Naive thymus-derived CD4-positive, alpha-beta T cell (primary cell): ENCODE measurements around the gene LYST. TPM values are rescaled to one million over a fixed set of nuclear protein-coding genes. Genes with fewer than 3 reads are reported as not detected.

Experiments used
- ATAC-seq: fragments of 150-1000 bp; cut with Tn5 transposase; 2 replicates; pipeline ENCODE4 v1.10.0; 2021; ENCODE audit warnings: mild to moderate bottlenecking, moderate library complexity
- CTCF ChIA-PET: fragments of 350-600 bp; sonication (Branson Sonifier 250); formaldehyde crosslinking; loops from one replicate; lab custom pipeline; 2021; ENCODE audit warnings: antibody characterized with exemption; lab: Charles Lee
- POLR2A ChIA-PET: fragments of 350-600 bp; sonication (Branson Sonifier 250); formaldehyde crosslinking; loops from one replicate; lab custom pipeline; 2021; ENCODE audit warnings: antibody characterized with exemption, inconsistent platforms; lab: Charles Lee
- DNase-seq, 9 donors: peaks; one replicate each; pipeline versions ENCODE4 v3.0.0 to v3.0.0-alpha.2; 2020 to 2022; ENCODE audit warnings: mixed read lengths in 1 of 9
- H3K27ac ChIP-seq: one replicate; pipeline ENCODE4 v1.7.0; 2013; ENCODE audit warnings: mild to moderate bottlenecking, low read depth, low read length, moderate library complexity
- H3K27me3 ChIP-seq, 2 donors: one replicate each; pipeline ENCODE4 v1.7.0; 2013; ENCODE audit warnings: low read length in 2 of 2, mild to moderate bottlenecking in 2 of 2, moderate library complexity in 2 of 2; ENCODE audit not compliant: control insufficient read depth in 2 of 2, insufficient read depth in 2 of 2
- H3K36me3 ChIP-seq, 3 experiments: 1 replicate in 2 of 3; 2 replicates in 1 of 3; pipeline ENCODE4 v1.7.0; 2013; ENCODE audit warnings: low read length in 3 of 3, mild to moderate bottlenecking in 3 of 3, moderate library complexity in 1 of 3; ENCODE audit not compliant: insufficient read depth in 3 of 3, control insufficient read depth in 2 of 3
- H3K4me1 ChIP-seq, 2 donors: one replicate each; pipeline ENCODE4 v1.7.0; 2013; ENCODE audit warnings: low read length in 2 of 2, mild to moderate bottlenecking in 2 of 2, moderate library complexity in 1 of 2; ENCODE audit not compliant: control insufficient read depth in 2 of 2, insufficient read depth in 2 of 2
- H3K4me3 ChIP-seq: 2 replicates; pipeline ENCODE4 v1.7.0; 2013; ENCODE audit warnings: mild to moderate bottlenecking, low read length
- H3K9me3 ChIP-seq, 3 experiments: 1 replicate in 2 of 3; 2 replicates in 1 of 3; pipeline ENCODE4 v1.7.0; 2013; ENCODE audit warnings: low read length in 3 of 3; ENCODE audit not compliant: control insufficient read depth in 2 of 3
- H3K27ac Mint-ChIP-seq, 9 donors: one replicate each; pipeline ENCODE4 v1.8.0; 2020 to 2022; ENCODE audit warnings: mixed read lengths in 9 of 9, mild to moderate bottlenecking in 8 of 9, moderate library complexity in 5 of 9, inconsistent platforms in 2 of 9
- H3K27me3 Mint-ChIP-seq, 5 donors: one replicate each; pipeline ENCODE4 v1.8.0; 2021 to 2022; ENCODE audit warnings: mixed read lengths in 5 of 5, mild to moderate bottlenecking in 1 of 5
- H3K36me3 Mint-ChIP-seq, 5 donors: one replicate each; pipeline ENCODE4 v1.8.0; 2020 to 2022; ENCODE audit warnings: mixed read lengths in 5 of 5, mild to moderate bottlenecking in 3 of 5, inconsistent platforms in 1 of 5
- H3K4me1 Mint-ChIP-seq, 7 donors: one replicate each; pipeline ENCODE4 v1.8.0; 2020 to 2022; ENCODE audit warnings: mixed read lengths in 7 of 7, mild to moderate bottlenecking in 3 of 7, inconsistent platforms in 1 of 7
- H3K4me3 Mint-ChIP-seq, 10 donors: one replicate each; pipeline ENCODE4 v1.8.0; 2020 to 2022; ENCODE audit warnings: mild to moderate bottlenecking in 10 of 10, mixed read lengths in 10 of 10, moderate library complexity in 6 of 10, inconsistent platforms in 2 of 10
- H3K9me3 Mint-ChIP-seq, 11 donors: one replicate each; pipeline ENCODE4 v1.8.0; 2020 to 2022; ENCODE audit warnings: mixed read lengths in 11 of 11, mild to moderate bottlenecking in 4 of 11, inconsistent platforms in 1 of 11, moderate library complexity in 1 of 11
- intact Hi-C, 2 donors: fragments of 100-400 bp; cut with micrococcal nuclease; formaldehyde crosslinking; loops; one replicate each; pipeline ENCODE4 v1.15.1; 2023
- polyA plus RNA-seq, 2 donors: library from polyadenylated mRNA; unstranded; fragments of 300-500 nt; fragmentation: Illumina TruSeq; gene quantifications; one replicate each; pipeline ENCODE4 v1.2.3, GENCODE V29; 2021
- total RNA-seq, 6 experiments: library from RNA in 5 of 6; stranded (reverse) in 5 of 6; gene quantifications; 1 replicate in 5 of 6; 2 replicates in 1 of 6; pipeline ENCODE4 v1.2.3 and lab custom pipeline; 2021 to 2026

Gene LYST
- total and polyA plus RNA-seq, 7 experiments from 2014 or later: 5.7 to 98.1 (median 27.8) TPM

DNA sequence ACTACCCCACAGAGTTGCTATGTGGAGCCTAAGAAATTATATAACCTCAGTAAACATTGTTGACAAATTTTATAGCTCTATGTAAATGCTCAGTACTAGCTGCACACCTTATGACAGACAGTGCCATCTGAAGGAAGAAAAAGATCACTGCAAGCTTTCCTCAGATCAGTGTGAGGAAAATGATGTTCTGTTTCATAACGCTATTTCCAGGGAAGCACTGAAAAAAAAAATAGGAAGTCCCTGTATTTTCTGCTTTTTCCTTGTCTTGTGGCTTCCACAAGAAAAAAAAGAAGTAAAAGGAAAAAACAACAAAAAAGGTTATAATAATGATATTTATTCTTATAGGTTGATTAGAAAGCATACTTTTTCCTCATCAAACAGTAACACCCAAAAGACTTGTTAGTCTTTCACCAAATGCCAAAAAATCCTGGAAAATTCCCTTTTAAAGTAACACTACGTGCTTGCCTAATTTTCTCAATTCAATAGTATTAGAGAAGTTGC, 23.2 kb downstream of the LYST start:
- Mint-ChIP-seq H3K4me1 (peaks cover 35 to 75% (median 58%) of the 10 kb centered on the region in 7 donors), H3K36me3 (peaks cover 4 to 22% (median 5%) of the 10 kb centered on the region in 5 donors), H3K4me3 (no peak overlapping the region), H3K9me3 (peaks cover 0 to 14% (median 5%) of the 10 kb centered on the region in 11 donors), H3K27ac (peak overlapping the region in 1 of 9 donors; percentile 33), H3K27me3 (no peaks in the 10 kb centered on the region)
- Histone ChIP-seq H3K36me3 (no peaks in the 10 kb centered on the region), H3K27ac (no peak overlapping the region), H3K9me3 (no peaks in the 10 kb centered on the region), H3K4me3 (no peak overlapping the region), H3K27me3 (no peaks in the 10 kb centered on the region), H3K4me1 (peaks cover 11 to 20% of the 10 kb centered on the region in 2 donors)
- intact Hi-C loops: loop anchor here (1.0 kb wide), 1 partner anchor 330 kb away; no protein-coding TSS in a partner anchor
- ChIA-PET CTCF (interaction anchor here (1.1 to 1.6 kb wide), 4 partner anchors 10 to 128 kb away, joined by 3 to 8 read pairs (median 6); no protein-coding TSS in a partner anchor), POLR2A (interaction anchor here (0.7 to 1.5 kb wide), 2 partner anchors 22 to 34 kb away, joined by 3 to 6 read pairs; partner anchors contain the start of gene LYST)
- peak; percentile 89 for ATAC-seq
- peak in 3 of 9 donors; percentile 16 to 28 (median 28) for DNase-seq

DNA sequence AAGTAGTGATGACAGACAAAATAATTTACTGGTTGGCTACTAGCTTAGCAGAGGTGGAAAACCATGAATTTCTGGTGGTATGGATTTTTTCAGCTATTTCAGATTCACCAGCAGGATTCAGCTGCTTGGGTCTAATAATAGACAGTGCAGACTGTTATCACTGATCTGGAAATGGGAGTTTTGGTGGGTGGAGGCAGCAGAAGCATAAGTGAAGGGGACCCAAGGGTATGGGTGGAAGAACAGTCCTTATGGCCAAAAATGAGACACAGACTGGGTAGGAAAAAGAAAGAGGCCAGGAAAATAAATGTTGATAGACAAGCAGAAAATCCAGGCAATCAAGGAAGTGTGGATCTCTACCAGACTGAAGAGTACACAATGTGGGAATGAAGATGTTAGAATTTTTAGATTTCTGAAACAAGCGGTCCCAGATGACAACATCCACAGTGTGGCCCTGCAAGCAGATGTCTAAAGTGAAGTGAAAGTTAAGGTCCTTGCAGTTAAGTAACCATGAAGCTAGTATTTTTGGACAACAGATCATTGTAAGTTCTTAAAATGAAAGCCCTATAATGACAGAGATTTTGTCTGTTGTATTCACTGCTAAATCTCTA, 24.7 kb downstream of the LYST start:
- Mint-ChIP-seq H3K27me3 (no peaks in the 10 kb centered on the region), H3K9me3 (peaks cover 0 to 10% (median 3%) of the 10 kb centered on the region in 11 donors), H3K36me3 (peaks cover 4 to 19% (median 5%) of the 10 kb centered on the region in 5 donors), H3K4me1 (peaks cover 21 to 61% (median 44%) of the 10 kb centered on the region in 7 donors), H3K4me3 (no peak overlapping the region), H3K27ac (peak overlapping the region in 1 of 9 donors; percentile 5)
- H3K36me3 ChIP-seq: no peaks in the 10 kb centered on the region
- intact Hi-C loops: no loop called here
- no peaks in the 10 kb centered on the region for H3K9me3 ChIP-seq
- ATAC-seq (no peak), DNase-seq (no peak)
- H3K4me1 ChIP-seq: peaks cover 5 to 20% of the 10 kb centered on the region in 2 donors
- H3K27me3 ChIP-seq: no peaks in the 10 kb centered on the region
- no peak overlapping the region for H3K27ac ChIP-seq
- ChIA-PET POLR2A (interaction anchor here (1.1 to 1.5 kb wide), 2 partner anchors 15 to 24 kb away, joined by 3 to 6 read pairs; partner anchors contain the start of gene LYST), CTCF (interaction anchor here (0.5 to 1.6 kb wide), 3 partner anchors 8 to 328 kb away, joined by 3 to 6 read pairs (median 5); no protein-coding TSS in a partner anchor)
- H3K4me3 ChIP-seq: no peak overlapping the region

DNA sequence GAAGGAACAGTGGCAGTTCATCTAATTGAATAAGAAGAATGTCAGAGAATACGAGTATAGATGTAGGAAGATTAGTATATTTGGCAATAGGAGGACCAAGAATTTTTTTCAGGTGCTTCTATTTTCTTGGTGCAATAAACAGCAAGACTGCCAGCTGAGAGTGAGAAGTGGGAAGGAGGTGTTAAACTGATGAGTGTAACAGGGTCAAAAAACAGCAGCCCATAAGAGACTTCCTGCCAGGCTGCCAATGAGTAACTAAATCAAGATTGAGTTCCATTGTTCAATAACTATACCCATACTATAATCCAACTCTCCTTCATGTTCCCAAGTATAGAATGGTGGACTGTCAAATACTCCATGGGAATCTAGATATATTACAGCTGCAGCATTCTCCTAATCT, 28.7 kb downstream of the LYST start:
- Histone ChIP-seq H3K4me1 (peaks cover 0 to 13% of the 10 kb centered on the region in 2 donors), H3K36me3 (no peaks in the 10 kb centered on the region), H3K27me3 (no peaks in the 10 kb centered on the region), H3K27ac (no peak overlapping the region), H3K4me3 (no peak overlapping the region), H3K9me3 (no peaks in the 10 kb centered on the region)
- POLR2A ChIA-PET: no interaction called here
- H3K27ac Mint-ChIP-seq: peak overlapping the region in 1 of 9 donors; percentile 7
- H3K36me3 Mint-ChIP-seq: peaks cover 0 to 7% (median 0%) of the 10 kb centered on the region in 5 donors
- CTCF ChIA-PET: interaction anchor here (0.7 kb wide), 1 partner anchor 26 kb away, joined by 5 read pairs; no protein-coding TSS in a partner anchor
- peaks cover 8 to 44% (median 21%) of the 10 kb centered on the region in 7 donors for H3K4me1 Mint-ChIP-seq
- intact Hi-C loops: no loop called here
- H3K9me3 Mint-ChIP-seq: no peaks in the 10 kb centered on the region
- ATAC-seq (peak; percentile 54), DNase-seq (no peak)
- no peaks in the 10 kb centered on the region for H3K27me3 Mint-ChIP-seq
- no peak overlapping the region for H3K4me3 Mint-ChIP-seq

DNA sequence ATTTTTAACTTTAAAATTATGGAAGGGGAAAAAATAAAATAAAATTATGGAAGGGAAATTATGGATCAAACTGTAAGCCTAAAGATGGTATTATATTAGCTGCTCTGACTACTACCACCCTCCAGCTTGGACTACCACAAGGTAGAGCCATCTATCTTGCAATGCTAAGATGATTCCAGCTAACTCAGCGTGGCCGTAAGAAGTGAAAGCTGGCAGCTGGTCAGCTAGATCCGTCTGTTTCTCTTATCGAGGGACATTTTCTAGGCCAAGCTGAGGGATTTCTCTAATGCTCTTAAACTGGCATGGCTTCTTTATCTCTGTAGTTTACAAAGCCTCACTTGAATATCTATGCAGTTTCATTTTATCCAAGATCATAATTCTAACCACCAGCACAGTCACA, 31.5 kb downstream of the LYST start:
- ATAC-seq (no peak), DNase-seq (no peak)
- Histone ChIP-seq H3K36me3 (peaks cover 0 to 4% (median 0%) of the 10 kb centered on the region in 3 experiments), H3K27ac (no peak overlapping the region), H3K9me3 (no peaks in the 10 kb centered on the region), H3K27me3 (no peaks in the 10 kb centered on the region), H3K4me1 (peaks cover 0 to 13% of the 10 kb centered on the region in 2 donors), H3K4me3 (no peak overlapping the region)
- H3K27me3 Mint-ChIP-seq: no peaks in the 10 kb centered on the region
- no peaks in the 10 kb centered on the region for H3K9me3 Mint-ChIP-seq
- no peak overlapping the region for H3K27ac Mint-ChIP-seq
- intact Hi-C loops: no loop called here
- peaks cover 5 to 18% (median 6%) of the 10 kb centered on the region in 7 donors for H3K4me1 Mint-ChIP-seq
- peaks cover 0 to 9% (median 6%) of the 10 kb centered on the region in 5 donors for H3K36me3 Mint-ChIP-seq
- ChIA-PET POLR2A (interaction anchor here (0.6 kb wide), 1 partner anchor 112 kb away, joined by 3 read pairs; no protein-coding TSS in a partner anchor), CTCF (no interaction called here)
- H3K4me3 Mint-ChIP-seq: no peak overlapping the region

DNA sequence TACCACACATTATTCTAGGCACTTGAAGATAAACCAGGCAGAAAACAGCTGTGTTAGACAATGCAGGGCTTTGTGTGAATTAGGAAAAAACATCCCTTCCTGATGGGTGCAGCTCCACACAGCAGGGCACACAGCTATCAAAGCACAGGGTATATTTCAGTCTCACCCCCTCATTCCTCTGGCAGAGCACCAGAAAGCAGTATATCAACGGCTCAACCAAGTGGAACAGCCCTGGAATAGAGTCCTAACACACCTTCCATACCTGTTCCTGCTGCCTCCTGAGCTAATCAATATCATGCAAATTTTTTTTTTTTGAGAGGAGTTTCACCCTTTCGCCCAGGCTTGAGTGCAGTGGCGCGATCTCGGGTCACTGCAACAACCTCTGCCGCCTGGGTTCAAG, 32.1 kb downstream of the LYST start:
- H3K27ac Mint-ChIP-seq: peak overlapping the region in 1 of 9 donors; percentile 30
- no peak overlapping the region for H3K4me3 Mint-ChIP-seq
- no peak overlapping the region for H3K4me3 ChIP-seq
- H3K4me1 ChIP-seq: peaks cover 0 to 13% of the 10 kb centered on the region in 2 donors
- no peaks in the 10 kb centered on the region for H3K9me3 ChIP-seq
- H3K36me3 ChIP-seq: peaks cover 0 to 4% (median 0%) of the 10 kb centered on the region in 3 experiments
- no peaks in the 10 kb centered on the region for H3K27me3 Mint-ChIP-seq
- ATAC-seq: no peak
- ChIA-PET POLR2A (no interaction called here), CTCF (interaction anchor here (1.6 kb wide), 1 partner anchor 8 kb away, joined by 6 read pairs; no protein-coding TSS in a partner anchor)
- no peak overlapping the region for H3K27ac ChIP-seq
- no peaks in the 10 kb centered on the region for H3K27me3 ChIP-seq
- peaks cover 0 to 13% (median 0%) of the 10 kb centered on the region in 7 donors for H3K4me1 Mint-ChIP-seq
- intact Hi-C loops: no loop called here
- no peaks in the 10 kb centered on the region for H3K9me3 Mint-ChIP-seq
- no peak for DNase-seq
- peaks cover 0 to 12% (median 4%) of the 10 kb centered on the region in 5 donors for H3K36me3 Mint-ChIP-seq

DNA sequence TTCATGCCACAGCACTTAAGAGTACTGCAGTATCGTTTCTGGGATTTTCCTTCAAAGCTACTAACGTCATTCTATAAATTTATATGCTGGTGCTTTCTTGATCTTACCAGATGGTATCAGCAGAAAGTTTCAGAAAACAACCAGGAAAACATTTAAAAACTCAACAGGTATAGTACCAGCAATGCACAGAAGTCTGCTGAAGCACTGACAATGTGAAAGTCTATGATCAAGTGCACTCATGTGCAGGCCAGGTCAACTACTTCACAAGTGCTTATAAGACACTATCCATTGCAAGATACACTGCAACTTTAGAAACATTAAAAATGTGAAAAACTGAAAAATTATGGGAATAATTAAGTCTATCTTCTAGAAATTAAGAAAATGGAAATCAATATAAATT, 34.7 kb downstream of the LYST start:
- Histone ChIP-seq H3K4me1 (no peaks in the 10 kb centered on the region), H3K36me3 (peaks cover 0 to 4% (median 3%) of the 10 kb centered on the region in 3 experiments), H3K27ac (no peak overlapping the region), H3K4me3 (no peak overlapping the region), H3K9me3 (no peaks in the 10 kb centered on the region), H3K27me3 (no peaks in the 10 kb centered on the region)
- POLR2A ChIA-PET: no interaction called here
- no peaks in the 10 kb centered on the region for H3K9me3 Mint-ChIP-seq
- no peak overlapping the region for H3K27ac Mint-ChIP-seq
- H3K27me3 Mint-ChIP-seq: no peaks in the 10 kb centered on the region
- intact Hi-C loops: no loop called here
- H3K4me3 Mint-ChIP-seq: no peak overlapping the region
- peaks cover 0 to 20% (median 7%) of the 10 kb centered on the region in 5 donors for H3K36me3 Mint-ChIP-seq
- peaks cover 0 to 8% (median 0%) of the 10 kb centered on the region in 7 donors for H3K4me1 Mint-ChIP-seq
- no peak for DNase-seq
- ATAC-seq: no peak
- CTCF ChIA-PET: no interaction called here
